PC-3 (cell line): ENCODE data around the gene CCDC182. TPM values are rescaled to one million over a fixed set of nuclear protein-coding genes. Genes with fewer than 3 reads are reported as not detected.

Experiments
- ATAC-seq: fragments of 200-7000 bp; cut with Tn5 transposase; 2 replicates; pipeline ENCODE4 v1.9.1; 2020; ENCODE audit warnings: mild to moderate bottlenecking, moderate library complexity
- BruUV-seq: library from RNA; stranded (reverse); fragments of 400-500 nt; replicated peaks from 2 replicates; lab custom pipeline; 2021; lab: Mats Ljungman, UMichigan
- CTCF ChIA-PET: fragments of 300-600 bp; sonication (Branson Sonifier 250); formaldehyde crosslinking; loops from one replicate; lab custom pipeline; 2022; ENCODE audit warnings: antibody characterized with exemption; lab: Charles Lee
- POLR2A ChIA-PET: fragments of 300-600 bp; sonication (Branson Sonifier 250); formaldehyde crosslinking; loops from one replicate; lab custom pipeline; 2022; ENCODE audit warnings: antibody characterized with exemption; ENCODE audit not compliant: unreplicated experiment; lab: Charles Lee
- DNase-seq: peaks from one replicate; pipeline ENCODE4 v3.0.0-alpha.2; 2015
- H2AFZ ChIP-seq: fragments of 300-600 bp; sonication (generic); 2 replicates; pipeline ENCODE4 v1.6.0; 2016; ENCODE audit warnings: antibody characterized with exemption, low read length
- H3F3A ChIP-seq: fragments of 300-600 bp; sonication (generic); one replicate; pipeline ENCODE4 v1.6.0; 2017; ENCODE audit warnings: antibody characterized with exemption, low read length, control low read depth, mild to moderate bottlenecking; ENCODE audit not compliant: unreplicated experiment
- H3K27ac ChIP-seq: fragments of 300-600 bp; sonication (generic); 2 replicates; pipeline ENCODE4 v1.5.1; 2016; ENCODE audit warnings: mild to moderate bottlenecking, low read length
- H3K27me3 ChIP-seq: fragments of 300-600 bp; sonication (generic); 2 replicates; pipeline ENCODE4 v1.6.1; 2016; ENCODE audit warnings: low read length, mixed read lengths
- H3K36me3 ChIP-seq: fragments of 300-600 bp; sonication (generic); 2 replicates; pipeline ENCODE4 v1.6.1; 2016; ENCODE audit warnings: low read depth, mixed run types, low read length, mixed read lengths
- H3K4me1 ChIP-seq: fragments of 300-600 bp; sonication (generic); 2 replicates; pipeline ENCODE4 v1.5.1; 2016; ENCODE audit warnings: low read length; ENCODE audit not compliant: insufficient read depth
- H3K4me2 ChIP-seq: fragments of 300-600 bp; sonication (generic); 2 replicates; pipeline ENCODE4 v1.6.0; 2016; ENCODE audit warnings: low read length
- H3K4me3 ChIP-seq: fragments of 300-600 bp; sonication (generic); 2 replicates; pipeline ENCODE4 v1.5.1; 2016; ENCODE audit warnings: mild to moderate bottlenecking, low read length, mixed read lengths
- H3K79me2 ChIP-seq: fragments of 300-600 bp; sonication (generic); 2 replicates; pipeline ENCODE4 v1.6.1; 2017; ENCODE audit warnings: low read length, mixed read lengths
- H3K9ac ChIP-seq: fragments of 300-600 bp; sonication (generic); 2 replicates; pipeline ENCODE4 v1.6.0; 2016; ENCODE audit warnings: mild to moderate bottlenecking, low read length
- H3K9me2 ChIP-seq: fragments of 300-600 bp; sonication (generic); replicated peaks from 2 replicates; pipeline ENCODE4 v1.6.1; 2016; ENCODE audit warnings: mixed run types, low read length, mixed read lengths
- H3K9me3 ChIP-seq: fragments of 300-600 bp; sonication (generic); 2 replicates; pipeline ENCODE4 v1.6.1; 2016; ENCODE audit warnings: low read length, mixed read lengths
- H4K20me1 ChIP-seq: fragments of 300-600 bp; sonication (generic); 2 replicates; pipeline ENCODE4 v1.6.1; 2016; ENCODE audit warnings: low read length, mixed read lengths
- EZH2 ChIP-seq: fragments of 300-600 bp; sonication (generic); IDR thresholded peaks from one replicate; pipeline ENCODE4 v1.6.1; 2017; ENCODE audit warnings: antibody characterized with exemption, mild to moderate bottlenecking, low read length; ENCODE audit not compliant: unreplicated experiment
- EZH2phosphoT487 ChIP-seq: fragments of 300-600 bp; sonication (generic); IDR thresholded peaks from 2 replicates; pipeline ENCODE4 v1.6.1; 2018; ENCODE audit warnings: mild to moderate bottlenecking, antibody characterized with exemption, low read length, borderline replicate concordance
- intact Hi-C: fragments of 100-400 bp; cut with micrococcal nuclease; formaldehyde crosslinking; loops from 2 replicates; pipeline ENCODE4 v1.9.0; 2023
- total RNA-seq: library from RNA; depleted of rRNA; stranded (reverse); fragments of >200 nt; gene quantifications from 2 replicates; pipeline ENCODE4 v1.2.3, GENCODE V29; 2014
- TF ChIP-seq, protein P1 (sequence below): fragments of 300-600 bp; sonication (generic); conservative IDR thresholded peaks from 2 replicates; pipeline ENCODE4 v1.5.1; 2017; ENCODE audit warnings: antibody characterized with exemption, low read depth, mild to moderate bottlenecking, low read length

CCDC182 gene
- total RNA-seq, 1 experiment from 2014 or later = not detected

DNA sequence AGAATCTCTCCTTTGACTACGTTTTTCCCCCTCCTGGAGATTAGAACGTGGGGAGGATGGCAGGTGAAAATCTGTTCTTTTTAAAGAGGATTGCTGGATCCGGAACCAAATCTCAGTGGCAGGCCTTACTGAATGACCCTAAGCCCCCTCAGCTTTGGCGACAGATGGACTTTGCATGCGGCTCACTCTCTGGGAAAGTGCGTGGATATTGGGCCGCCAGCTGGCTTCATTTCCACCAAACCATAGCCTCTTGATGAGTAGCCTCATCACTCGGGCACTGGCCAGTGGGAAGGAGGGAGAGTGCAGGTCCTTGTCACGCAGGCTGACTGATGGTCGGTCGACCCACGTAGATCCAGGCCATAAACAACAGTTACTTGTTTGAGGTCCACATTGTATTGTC, 31.3 kb upstream of the CCDC182 start:
- intact Hi-C loops = no loop called here
- no peak for DNase-seq
- Histone ChIP-seq H3K9ac (no peak overlapping the region), H3K36me3 (no peaks in the 10 kb centered on the region), H3K9me3 (no peaks in the 10 kb centered on the region), H4K20me1 (no peaks in the 10 kb centered on the region), H3K4me2 (no peak overlapping the region), H3K27ac (no peak overlapping the region), H3K4me1 (no peaks in the 10 kb centered on the region), H3K9me2 (no peaks in the 10 kb centered on the region), H3F3A (no peaks in the 10 kb centered on the region), H3K27me3 (peaks cover 71% of the 10 kb centered on the region), H3K79me2 (no peaks in the 10 kb centered on the region), H2AFZ (no peak overlapping the region), H3K4me3 (no peak overlapping the region)
- no peak for TF ChIP-seq EZH2phosphoT487
- TF ChIP-seq EZH2 = no peak
- TF ChIP-seq, protein P1, sequence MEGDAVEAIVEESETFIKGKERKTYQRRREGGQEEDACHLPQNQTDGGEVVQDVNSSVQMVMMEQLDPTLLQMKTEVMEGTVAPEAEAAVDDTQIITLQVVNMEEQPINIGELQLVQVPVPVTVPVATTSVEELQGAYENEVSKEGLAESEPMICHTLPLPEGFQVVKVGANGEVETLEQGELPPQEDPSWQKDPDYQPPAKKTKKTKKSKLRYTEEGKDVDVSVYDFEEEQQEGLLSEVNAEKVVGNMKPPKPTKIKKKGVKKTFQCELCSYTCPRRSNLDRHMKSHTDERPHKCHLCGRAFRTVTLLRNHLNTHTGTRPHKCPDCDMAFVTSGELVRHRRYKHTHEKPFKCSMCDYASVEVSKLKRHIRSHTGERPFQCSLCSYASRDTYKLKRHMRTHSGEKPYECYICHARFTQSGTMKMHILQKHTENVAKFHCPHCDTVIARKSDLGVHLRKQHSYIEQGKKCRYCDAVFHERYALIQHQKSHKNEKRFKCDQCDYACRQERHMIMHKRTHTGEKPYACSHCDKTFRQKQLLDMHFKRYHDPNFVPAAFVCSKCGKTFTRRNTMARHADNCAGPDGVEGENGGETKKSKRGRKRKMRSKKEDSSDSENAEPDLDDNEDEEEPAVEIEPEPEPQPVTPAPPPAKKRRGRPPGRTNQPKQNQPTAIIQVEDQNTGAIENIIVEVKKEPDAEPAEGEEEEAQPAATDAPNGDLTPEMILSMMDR = no peak
- ChIA-PET POLR2A (no interaction called here), CTCF (interaction anchor here (0.6 kb wide), 1 partner anchor 654 kb away, joined by 3 read pairs; no protein-coding TSS in a partner anchor)
- no TSS peak for BruUV-seq
- ATAC-seq = no peak

DNA sequence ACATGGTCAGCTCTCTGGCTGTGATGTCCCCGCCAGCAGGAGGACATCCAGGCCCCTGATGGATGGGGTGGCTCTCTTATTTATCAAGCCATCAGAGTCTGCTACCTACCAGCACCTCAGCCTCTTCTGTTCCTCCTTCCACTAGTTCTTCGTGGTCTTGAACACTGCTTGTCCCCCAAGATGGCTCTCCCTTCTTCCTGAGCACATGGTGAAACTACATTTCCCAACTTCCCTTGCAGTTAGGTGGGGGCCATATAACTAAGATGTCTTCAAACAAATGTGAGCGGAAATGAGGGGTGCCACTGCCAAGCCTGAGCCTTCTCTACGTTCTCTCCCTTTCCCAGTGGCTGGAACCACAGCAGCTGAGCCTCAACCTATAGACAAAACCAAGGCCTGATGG, 29.8 kb upstream of the CCDC182 start:
- POLR2A ChIA-PET = no interaction called here
- H3K27me3 ChIP-seq = peaks cover 67% of the 10 kb centered on the region
- no peaks in the 10 kb centered on the region for H3K9me2 ChIP-seq
- no TSS peak for BruUV-seq
- no peaks in the 10 kb centered on the region for H3K9me3 ChIP-seq
- no peak overlapping the region for H3K4me3 ChIP-seq
- ATAC-seq (no peak), DNase-seq (no peak)
- intact Hi-C loops = no loop called here
- H3K79me2 ChIP-seq = no peaks in the 10 kb centered on the region
- H2AFZ ChIP-seq = no peak overlapping the region
- no peak overlapping the region for H3K9ac ChIP-seq
- no peak overlapping the region for H3K27ac ChIP-seq
- H3K36me3 ChIP-seq = no peaks in the 10 kb centered on the region
- no peak overlapping the region for H3K4me2 ChIP-seq
- H3K4me1 ChIP-seq = no peaks in the 10 kb centered on the region
- H3F3A ChIP-seq = no peaks in the 10 kb centered on the region
- TF ChIP-seq EZH2 (no peak), EZH2phosphoT487 (no peak)
- TF ChIP-seq, protein P1 = no peak
- CTCF ChIA-PET = no interaction called here
- H4K20me1 ChIP-seq = no peaks in the 10 kb centered on the region

DNA sequence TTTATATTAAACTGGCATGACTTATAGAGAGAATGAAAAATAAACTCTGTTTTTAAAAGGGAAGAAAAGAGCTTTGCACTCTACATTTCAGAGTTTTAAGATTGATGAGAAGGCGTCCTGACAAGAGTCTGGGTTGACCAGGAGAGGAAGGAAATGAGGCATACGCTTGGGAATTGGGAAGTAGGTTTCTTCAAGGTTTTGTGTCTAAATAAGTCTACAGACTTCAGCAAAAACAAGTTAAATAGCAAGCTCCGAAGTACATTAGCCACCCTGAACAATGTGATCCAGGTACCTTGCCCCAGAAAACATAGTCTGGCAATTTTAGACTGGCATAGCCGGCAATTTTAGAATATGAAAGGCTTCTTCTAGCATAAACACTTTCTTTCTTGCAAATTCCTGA, 28.5 kb upstream of the CCDC182 start:
- no peak overlapping the region for H3K9ac ChIP-seq
- H4K20me1 ChIP-seq = no peaks in the 10 kb centered on the region
- H3F3A ChIP-seq = no peaks in the 10 kb centered on the region
- DNase-seq (no peak), ATAC-seq (no peak)
- CTCF ChIA-PET = no interaction called here
- H3K9me3 ChIP-seq = no peaks in the 10 kb centered on the region
- H3K4me1 ChIP-seq = no peaks in the 10 kb centered on the region
- no peak overlapping the region for H3K4me2 ChIP-seq
- BruUV-seq = no TSS peak
- peaks cover 66% of the 10 kb centered on the region for H3K27me3 ChIP-seq
- H3K36me3 ChIP-seq = no peaks in the 10 kb centered on the region
- TF ChIP-seq, protein P1 = no peak
- TF ChIP-seq EZH2phosphoT487 = no peak
- no peak for TF ChIP-seq EZH2
- POLR2A ChIA-PET = no interaction called here
- no peak overlapping the region for H3K4me3 ChIP-seq
- H3K27ac ChIP-seq = no peak overlapping the region
- no peaks in the 10 kb centered on the region for H3K79me2 ChIP-seq
- H2AFZ ChIP-seq = no peak overlapping the region
- intact Hi-C loops = no loop called here
- H3K9me2 ChIP-seq = no peaks in the 10 kb centered on the region
